Measurements from ENCODE around the gene PSMB10.

PSMB10 gene

GRCh38 chr16:67966549-67967182 lies 30.0 kb upstream of the PSMB10 start:
- no peak for DNase-seq (ENCODE audit: low spot score)
- no peak for TF ChIP-seq CTCF (IDR thresholded peaks at IDR 0.05; ENCODE audit: extremely low read depth, missing control alignments)

GRCh38 chr16:67965668-67966548 lies 29.3 kb upstream of the PSMB10 start:
- DNase-seq (ENCODE audit: low spot score): no peak

DNA sequence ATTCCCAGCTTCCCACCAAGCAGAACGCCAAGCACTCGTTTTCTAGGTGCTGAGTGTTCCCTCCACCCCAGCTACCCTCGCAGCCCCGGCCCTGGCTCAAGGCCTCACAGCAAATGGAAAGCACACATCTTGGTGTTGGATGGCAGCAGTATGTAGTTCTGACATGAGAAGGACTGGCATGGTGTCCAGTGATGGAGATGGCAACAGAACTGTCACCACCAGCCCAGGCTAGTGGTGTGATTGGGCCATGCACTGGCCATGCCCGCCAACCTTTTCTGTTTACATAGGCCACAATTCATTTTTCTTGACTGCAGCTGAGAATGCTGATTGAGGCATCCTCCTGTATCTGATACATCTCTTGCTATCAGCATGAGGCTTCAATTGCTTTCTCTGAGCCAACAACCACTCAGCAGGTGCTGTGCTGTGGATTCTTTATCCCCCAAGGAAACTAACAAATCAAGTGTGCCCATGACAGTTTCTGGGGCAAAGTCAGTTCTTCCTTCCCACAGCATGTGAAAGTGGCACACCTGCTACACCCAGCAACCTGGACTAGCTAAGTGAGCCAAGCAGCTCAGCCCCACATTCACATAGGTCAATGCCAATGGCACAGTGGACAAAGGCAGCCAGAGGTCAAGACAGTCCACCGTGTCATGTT lies 28.0 kb upstream of the PSMB10 start:
- no peak for DNase-seq (ENCODE audit: low spot score)
- no peak for TF ChIP-seq CTCF (IDR thresholded peaks at IDR 0.05; ENCODE audit: extremely low read depth, missing control alignments)

More at GRCh38 chr16:67965668-67966548, 29.3 kb upstream of the PSMB10 start:
- TF ChIP-seq CTCF (IDR thresholded peaks at IDR 0.05; ENCODE audit: extremely low read depth, missing control alignments): no peak

GRCh38 chr16:67963662-67964321 lies 27.1 kb upstream of the PSMB10 start:
- DNase-seq (ENCODE audit: low spot score): no peak
- no peak for TF ChIP-seq CTCF (IDR thresholded peaks at IDR 0.05; ENCODE audit: extremely low read depth, missing control alignments)

DNA sequence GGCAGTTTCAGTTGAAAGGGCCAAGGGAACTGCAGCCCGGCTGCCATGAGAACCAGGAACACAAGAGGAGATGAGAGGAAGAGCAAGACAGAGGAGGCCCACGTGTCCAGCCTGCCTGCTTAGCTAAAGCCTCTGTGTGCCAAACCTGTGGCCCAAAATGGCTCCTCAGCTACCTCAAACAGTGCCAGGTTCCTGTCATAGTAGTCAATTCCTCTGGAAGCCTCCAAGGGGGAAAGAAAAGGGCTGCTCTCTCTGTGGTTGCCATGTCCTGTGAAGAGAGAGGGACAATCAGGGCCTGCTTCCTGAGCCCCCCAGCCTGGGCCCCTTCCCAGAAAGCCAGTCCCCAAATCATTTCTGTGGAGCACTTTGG lies 26.6 kb upstream of the PSMB10 start:
- TF ChIP-seq CTCF (IDR thresholded peaks at IDR 0.05; ENCODE audit: extremely low read depth, missing control alignments): no peak
- no peak for DNase-seq (ENCODE audit: low spot score)

- DNase-seq (ENCODE audit: low spot score): no peak
- TF ChIP-seq CTCF (IDR thresholded peaks at IDR 0.05; ENCODE audit: extremely low read depth, missing control alignments): no peak
These were observed 25.5 kb upstream of the PSMB10 start for GRCh38 chr16:67962135-67962534.

Data from GM20000 (cell line).